NCI-H82 (cell line): ENCODE measurements around the gene ZNF362.

Source experiments
- DNase-seq: peaks from one replicate; lab custom pipeline; 2025; lab: John Stamatoyannopoulos, UW

Gene ZNF362

DNA sequence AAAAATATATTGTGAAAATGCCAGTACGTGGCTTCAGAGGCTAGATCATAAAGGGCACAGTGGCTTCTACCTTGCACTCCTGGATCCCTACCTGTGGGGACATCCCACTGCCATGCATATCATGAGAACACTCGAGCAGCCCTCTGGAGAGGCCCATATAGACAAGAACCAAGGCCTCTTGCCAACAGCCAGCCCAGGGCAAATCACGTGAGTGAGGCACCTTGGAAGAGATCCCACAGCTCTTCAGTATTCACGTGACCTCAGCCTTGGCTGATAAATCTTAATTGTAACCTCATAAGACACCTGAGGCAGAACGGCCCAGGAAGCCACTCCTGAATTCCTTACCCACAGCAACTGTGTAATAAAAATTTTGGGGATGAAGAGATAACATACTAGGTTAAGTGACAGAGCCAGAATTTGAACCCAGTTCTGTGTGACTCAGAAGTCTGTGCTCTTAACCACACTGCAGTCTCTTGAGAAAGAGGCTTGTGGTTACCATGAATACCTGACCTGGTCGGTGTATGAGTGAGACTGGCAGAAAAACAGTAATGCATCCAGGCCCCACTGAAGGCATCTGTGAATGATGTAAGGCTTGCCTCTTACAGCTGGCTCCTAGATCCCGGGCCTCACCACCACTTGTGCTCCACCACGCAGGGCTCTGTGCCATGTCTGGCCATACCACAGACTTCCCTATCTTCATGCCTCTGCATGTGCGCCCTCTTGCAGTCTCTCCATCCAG, 71.5 kb downstream of the ZNF362 start:
- no peak for DNase-seq

- no peak for DNase-seq
These were observed 72.5 kb downstream of the ZNF362 start for GRCh38 chr1:33328817-33329216.

GRCh38 chr1:33329600-33330305, 73.5 kb downstream of the ZNF362 start:
- no peak for DNase-seq

DNA sequence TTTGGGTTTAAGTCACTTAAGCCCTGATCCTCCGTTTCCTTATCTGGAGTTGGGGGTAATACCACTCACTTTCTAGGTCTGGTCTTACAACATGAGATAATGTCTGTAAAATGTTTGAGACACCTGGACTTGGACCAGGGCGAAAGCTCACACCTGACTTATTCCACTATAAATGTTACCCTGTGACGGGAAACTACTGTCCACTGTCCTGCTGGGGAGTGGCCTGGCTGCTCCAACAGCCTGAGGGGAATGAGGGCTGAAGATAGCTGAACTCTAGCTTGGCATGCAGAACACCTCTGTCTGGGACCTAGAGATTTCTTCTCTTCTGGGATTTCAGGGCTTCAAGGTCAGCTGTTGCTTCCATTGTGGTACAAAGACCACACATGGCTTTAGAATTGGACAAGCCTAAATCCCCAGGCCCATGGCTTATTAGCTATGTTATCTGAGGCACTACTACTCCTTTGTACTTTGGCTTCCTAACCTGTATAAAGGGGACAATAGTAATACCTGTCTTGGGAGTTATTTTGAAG, 74.1 kb downstream of the ZNF362 start:
- DNase-seq, result no peak

- no peak for DNase-seq
These were observed 74.6 kb downstream of the ZNF362 start for GRCh38 chr1:33330906-33331305.

DNA sequence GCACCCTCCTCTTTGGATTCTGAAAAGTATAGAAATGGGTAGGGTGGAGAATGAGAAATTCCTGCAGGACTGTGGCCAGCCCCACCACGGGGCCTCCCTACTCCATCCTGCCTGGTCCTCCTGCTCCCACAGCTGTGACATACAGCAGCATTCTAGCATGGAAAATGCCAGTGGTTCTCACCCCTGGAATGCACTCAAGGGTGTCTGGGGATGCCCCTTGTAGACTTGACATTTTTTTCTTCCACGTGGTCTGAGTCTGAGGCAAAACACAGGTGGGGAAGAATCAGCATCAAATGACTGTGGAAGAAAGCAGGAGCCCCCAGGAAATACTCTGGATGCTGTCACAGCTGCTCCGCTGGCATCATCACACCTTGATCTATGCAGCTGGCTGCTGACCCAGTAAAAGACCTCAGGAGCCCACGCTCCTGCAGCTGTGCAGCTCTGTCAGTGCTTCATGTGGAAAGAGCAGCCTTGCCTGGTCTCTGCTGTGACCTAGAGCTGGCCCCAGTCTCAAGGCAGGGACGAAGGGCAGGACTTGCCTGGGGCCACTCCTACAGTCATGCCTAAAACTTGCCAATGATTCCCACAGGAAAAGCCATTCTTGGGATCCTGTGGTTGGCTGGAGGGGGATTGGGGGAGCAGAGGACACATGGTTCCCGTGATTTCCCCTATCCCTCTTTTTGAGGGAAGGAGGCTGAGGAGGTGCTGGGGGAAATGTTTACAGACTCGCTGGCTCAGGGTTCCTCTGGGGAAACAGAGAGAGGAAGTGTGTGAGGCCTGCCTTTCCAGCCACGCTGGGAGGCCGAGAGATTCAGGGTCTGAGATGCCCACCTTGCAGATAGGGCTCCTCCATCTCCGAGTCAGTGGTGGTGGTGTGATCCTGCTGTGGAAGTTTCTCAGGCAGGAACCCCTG, 75.4 kb downstream of the ZNF362 start:
- no peak for DNase-seq

DNA sequence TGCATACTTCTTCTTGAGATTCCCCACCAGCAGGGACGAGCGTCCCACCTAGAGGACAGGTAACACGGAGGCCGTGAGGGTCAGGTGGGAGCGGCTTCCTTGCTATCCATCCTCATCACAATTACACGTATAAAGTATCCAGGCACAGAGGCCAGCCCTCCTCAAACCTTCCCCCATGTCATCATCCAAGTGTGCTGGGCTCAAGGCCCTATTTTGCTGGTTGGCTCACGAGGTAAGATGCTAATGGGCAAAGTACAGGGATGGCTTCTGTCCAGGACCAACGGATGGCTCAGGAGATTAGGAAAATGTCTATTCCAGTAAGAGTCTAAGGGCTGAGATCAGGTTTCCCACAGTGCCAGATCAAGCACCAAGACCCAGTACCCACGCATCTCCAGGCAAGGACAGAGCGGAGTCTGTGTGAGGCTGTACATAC, 76.1 kb downstream of the ZNF362 start:
- no peak for DNase-seq

DNA sequence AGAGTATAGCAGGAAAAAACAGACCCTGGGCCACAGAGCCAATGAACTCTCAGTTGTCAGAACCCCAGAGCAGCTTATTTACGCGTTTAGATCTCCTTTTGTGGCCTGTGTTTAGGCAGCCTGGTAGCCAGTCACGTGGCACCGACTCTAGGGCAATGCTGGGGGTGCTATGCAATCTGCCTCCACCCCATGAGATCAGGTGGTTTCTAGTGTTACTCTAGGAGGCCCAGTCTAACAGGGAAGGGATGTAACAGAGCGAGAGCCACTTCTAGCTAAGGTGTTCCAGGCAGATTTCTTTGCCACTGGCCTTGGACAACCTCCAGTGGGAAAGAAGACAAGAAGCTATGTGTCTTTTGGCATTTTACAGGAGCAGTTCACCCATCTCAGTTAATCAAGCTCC, 76.6 kb downstream of the ZNF362 start:
- no peak for DNase-seq

GRCh38 chr1:33334081-33334552, 77.8 kb downstream of the ZNF362 start:
- DNase-seq, result no peak

GRCh38 chr1:33335020-33335419, 78.7 kb downstream of the ZNF362 start:
- peak; percentile 43 for DNase-seq

GRCh38 chr1:33336580-33336979, 80.3 kb downstream of the ZNF362 start:
- peak; percentile 94 for DNase-seq

DNA sequence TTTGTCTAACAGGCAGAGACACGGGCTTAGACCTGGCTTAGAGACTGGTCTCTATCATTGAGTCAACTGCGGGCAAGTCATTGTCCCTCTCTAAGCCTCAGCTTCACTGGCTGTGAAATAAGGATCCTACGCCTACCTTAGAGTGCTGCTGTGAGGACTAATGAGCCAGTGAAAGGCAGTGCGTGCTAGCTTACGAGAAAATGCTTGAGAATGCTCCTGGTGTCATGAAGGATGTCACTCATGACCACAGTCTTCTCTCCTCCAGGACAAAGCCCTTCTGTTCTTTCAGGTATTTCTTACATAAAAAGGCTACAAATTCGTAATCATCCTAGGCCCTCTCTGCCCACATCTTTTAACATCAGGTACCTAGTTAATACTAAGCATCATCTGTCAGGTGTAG, 81.1 kb downstream of the ZNF362 start:
- DNase-seq, result peak; percentile 63

DNA sequence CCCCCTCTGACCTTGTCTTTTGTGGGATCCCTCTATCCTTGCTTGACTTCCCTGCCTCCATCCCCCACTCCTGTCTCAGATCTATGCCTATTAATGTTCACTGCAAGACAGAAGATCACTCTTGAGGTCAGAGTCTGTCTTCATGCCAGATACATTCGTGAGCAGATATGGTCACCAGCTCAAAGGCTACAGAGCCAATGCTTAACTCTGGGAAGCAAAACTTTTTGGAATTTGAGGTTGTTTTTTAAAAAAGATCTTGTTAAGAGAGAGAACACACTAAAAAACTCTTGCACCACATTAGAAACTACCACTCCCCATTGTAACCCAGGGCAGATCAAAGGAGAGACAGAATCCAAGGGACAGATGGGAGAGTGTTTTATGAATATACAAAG, 81.8 kb downstream of the ZNF362 start:
- DNase-seq, result peak; percentile 55

GRCh38 chr1:33338440-33339211, 82.3 kb downstream of the ZNF362 start:
- DNase-seq, result peak; percentile 95

- DNase-seq, result no peak
These were observed 83.1 kb downstream of the ZNF362 start for GRCh38 chr1:33339413-33339812.

DNA sequence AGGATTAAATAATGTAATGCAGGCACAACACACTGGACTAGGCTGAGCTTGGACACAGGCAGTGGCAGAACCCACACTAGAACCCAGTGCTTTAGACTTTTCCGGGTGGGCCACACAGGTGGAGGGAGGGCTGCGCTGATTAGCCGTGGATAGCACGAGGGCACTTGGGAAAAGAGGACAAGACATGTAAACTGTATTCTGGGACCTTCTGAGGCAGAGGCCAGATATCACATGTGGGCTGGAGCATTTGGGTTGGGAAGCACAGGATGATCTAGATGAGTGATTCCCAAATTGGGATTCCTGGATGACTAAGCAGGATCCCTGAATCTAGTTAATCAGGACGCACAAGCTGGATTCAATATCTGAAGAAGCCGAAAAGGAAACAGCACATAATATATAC, 84.9 kb downstream of the ZNF362 start:
- no peak for DNase-seq

GRCh38 chr1:33342041-33342723, 85.9 kb downstream of the ZNF362 start:
- DNase-seq, result peak; percentile 99

DNA sequence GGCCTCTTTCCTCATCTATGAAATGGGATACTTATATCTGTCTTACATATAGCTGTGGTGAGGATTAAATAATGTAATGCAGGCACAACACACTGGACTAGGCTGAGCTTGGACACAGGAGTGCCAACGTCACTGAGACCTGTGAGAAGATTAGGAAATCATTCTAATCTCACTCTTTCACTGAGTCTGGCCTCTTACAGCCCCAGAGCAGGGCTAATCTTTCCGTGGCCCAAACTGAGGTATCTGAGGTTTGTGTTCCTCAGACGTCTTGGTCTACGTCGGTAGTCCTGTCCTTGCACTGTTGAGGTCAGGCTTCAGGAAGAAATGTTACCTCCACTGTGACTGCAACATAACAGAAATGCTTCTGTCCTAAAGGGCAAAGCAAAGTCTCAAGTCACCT, 87.2 kb downstream of the ZNF362 start:
- peak; percentile 80 for DNase-seq

GRCh38 chr1:33344896-33345560, 88.7 kb downstream of the ZNF362 start:
- no peak for DNase-seq

- no peak for DNase-seq
These were observed 90.2 kb downstream of the ZNF362 start for GRCh38 chr1:33346533-33346926.
